Measurements from ENCODE around the gene HESX1.
A peak's percentile ranks its signal among the peaks of the same experiment; 100 is the strongest.

Gene HESX1

DNA sequence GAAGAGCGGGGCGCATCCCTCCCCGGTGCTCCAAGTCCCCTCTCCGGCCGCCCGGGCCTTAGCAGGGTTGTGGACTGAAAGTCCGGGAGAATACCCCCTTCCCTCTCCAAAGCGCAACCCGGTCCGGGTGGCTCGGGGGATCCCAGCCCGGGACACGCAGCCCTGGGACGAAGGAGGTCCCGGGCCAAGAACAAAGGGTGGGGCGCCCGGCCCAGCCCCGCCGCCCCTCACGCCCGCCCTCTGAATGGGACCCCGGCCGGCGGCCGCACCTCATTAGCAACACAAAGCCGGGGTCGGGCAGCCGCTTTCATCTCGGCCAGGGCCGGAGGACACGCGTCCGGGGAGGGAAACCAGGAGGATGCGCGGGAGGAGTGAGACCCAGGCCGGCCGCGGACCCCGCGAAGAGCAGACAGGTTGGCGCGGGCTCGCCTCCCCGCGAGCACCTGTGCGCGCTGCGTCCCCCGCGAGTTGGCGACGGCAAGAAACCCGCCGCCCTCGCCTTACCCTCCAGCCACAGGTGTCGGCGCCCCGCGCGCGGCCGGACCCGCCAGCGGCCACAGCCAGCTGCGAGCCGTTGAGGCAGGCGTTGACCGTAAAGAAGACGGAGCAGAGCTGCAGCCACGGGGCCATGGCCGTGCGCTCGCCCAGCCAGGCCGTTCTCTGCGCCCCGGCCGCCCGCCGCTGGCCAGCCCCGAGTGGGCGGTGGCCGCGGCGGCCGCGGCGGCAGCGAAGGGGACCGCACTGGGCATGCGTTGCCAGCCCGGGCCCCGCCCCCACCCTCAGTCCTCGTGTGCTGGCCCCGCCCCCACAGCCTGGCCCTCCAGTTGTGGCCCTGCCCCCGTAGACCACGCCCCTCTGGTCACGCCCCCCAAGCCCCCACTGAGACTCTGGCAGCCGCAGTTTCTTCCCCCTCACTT lies 34.9 kb downstream of the HESX1 start, which contains the start of gene IL17RD:
Gene IL17RD, minus strand, starts transcription at position 697 of the 917 bp plus-strand sequence. Its CDS starts 67 bp downstream, at position 630.
- TF ChIP-seq ZBTB7A (IDR thresholded peaks at IDR 0.05; ENCODE audit: low read depth) (peak; percentile 76; the same call in 1 of the 2 replicates), CREB1 (IDR thresholded peaks at IDR 0.05; ENCODE audit: low read depth) (no peak), TEAD4 (IDR thresholded peaks at IDR 0.05) (no peak), RAD21 (IDR thresholded peaks at IDR 0.05; ENCODE audit: low read depth) (no peak), CEBPB (IDR thresholded peaks at IDR 0.05) (no peak), EP300 (IDR thresholded peaks at IDR 0.05; ENCODE audit: borderline replicate concordance) (no peak), TAF1 (IDR thresholded peaks at IDR 0.05; ENCODE audit: low read depth) (peak; percentile 21; the same call in 1 of the 2 replicates), YY1 (IDR thresholded peaks at IDR 0.05; ENCODE audit: low read depth) (no peak), EGR1 (IDR thresholded peaks at IDR 0.05) (0 out of 2 replicates have a peak, but pooled peaks have one; percentile 19), NFIC (IDR thresholded peaks at IDR 0.05) (no peak), TCF12 (IDR thresholded peaks at IDR 0.05; ENCODE audit: low read depth) (peak; percentile 34; the same call in 1 of the 2 replicates), FOXM1 (IDR thresholded peaks at IDR 0.05; ENCODE audit: borderline replicate concordance, low read depth) (no peak)
- TF ChIP-seq, protein P1, sequence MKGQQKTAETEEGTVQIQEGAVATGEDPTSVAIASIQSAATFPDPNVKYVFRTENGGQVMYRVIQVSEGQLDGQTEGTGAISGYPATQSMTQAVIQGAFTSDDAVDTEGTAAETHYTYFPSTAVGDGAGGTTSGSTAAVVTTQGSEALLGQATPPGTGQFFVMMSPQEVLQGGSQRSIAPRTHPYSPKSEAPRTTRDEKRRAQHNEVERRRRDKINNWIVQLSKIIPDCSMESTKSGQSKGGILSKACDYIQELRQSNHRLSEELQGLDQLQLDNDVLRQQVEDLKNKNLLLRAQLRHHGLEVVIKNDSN (IDR thresholded peaks at IDR 0.05): no peak
- TF ChIP-seq, protein P2, sequence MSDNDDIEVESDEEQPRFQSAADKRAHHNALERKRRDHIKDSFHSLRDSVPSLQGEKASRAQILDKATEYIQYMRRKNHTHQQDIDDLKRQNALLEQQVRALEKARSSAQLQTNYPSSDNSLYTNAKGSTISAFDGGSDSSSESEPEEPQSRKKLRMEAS (IDR thresholded peaks at IDR 0.05): peak; percentile 53; the same call in 1 of the 2 replicates
- TF ChIP-seq, protein P3, sequence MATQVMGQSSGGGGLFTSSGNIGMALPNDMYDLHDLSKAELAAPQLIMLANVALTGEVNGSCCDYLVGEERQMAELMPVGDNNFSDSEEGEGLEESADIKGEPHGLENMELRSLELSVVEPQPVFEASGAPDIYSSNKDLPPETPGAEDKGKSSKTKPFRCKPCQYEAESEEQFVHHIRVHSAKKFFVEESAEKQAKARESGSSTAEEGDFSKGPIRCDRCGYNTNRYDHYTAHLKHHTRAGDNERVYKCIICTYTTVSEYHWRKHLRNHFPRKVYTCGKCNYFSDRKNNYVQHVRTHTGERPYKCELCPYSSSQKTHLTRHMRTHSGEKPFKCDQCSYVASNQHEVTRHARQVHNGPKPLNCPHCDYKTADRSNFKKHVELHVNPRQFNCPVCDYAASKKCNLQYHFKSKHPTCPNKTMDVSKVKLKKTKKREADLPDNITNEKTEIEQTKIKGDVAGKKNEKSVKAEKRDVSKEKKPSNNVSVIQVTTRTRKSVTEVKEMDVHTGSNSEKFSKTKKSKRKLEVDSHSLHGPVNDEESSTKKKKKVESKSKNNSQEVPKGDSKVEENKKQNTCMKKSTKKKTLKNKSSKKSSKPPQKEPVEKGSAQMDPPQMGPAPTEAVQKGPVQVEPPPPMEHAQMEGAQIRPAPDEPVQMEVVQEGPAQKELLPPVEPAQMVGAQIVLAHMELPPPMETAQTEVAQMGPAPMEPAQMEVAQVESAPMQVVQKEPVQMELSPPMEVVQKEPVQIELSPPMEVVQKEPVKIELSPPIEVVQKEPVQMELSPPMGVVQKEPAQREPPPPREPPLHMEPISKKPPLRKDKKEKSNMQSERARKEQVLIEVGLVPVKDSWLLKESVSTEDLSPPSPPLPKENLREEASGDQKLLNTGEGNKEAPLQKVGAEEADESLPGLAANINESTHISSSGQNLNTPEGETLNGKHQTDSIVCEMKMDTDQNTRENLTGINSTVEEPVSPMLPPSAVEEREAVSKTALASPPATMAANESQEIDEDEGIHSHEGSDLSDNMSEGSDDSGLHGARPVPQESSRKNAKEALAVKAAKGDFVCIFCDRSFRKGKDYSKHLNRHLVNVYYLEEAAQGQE (IDR thresholded peaks at IDR 0.05; ENCODE audit: low read depth): 0 out of 2 replicates have a peak, but pooled peaks have one; percentile 10

DNA sequence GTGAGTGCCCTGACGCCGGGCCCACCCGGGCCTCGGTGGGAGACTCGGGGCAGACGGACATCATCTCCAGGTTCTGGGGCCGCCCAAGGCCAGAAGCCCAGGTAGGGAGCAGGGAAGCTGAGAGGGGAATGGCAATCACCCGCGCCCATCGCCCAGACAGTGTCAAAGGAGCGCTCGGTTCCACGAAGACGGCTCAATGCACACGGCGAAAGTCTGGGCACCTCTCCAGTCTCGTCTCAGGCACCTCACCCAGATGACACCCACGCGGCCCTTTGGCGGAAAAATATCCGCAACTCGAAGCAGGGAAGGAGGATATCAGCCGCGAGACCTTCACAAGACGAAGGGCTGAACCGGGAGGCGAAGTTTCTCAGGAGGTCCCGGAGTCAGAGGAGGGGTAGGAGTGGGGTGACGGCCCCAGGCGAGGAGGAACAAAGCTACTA lies 35.5 kb downstream of the HESX1 start:
- TF ChIP-seq EGR1 (IDR thresholded peaks at IDR 0.05): 0 out of 2 replicates have a peak, but pooled peaks have one; percentile 19
- TF ChIP-seq, protein P2 (IDR thresholded peaks at IDR 0.05): 0 out of 2 replicates have a peak, but pooled peaks have one; percentile 29
- no peak for TF ChIP-seq YY1 (IDR thresholded peaks at IDR 0.05; ENCODE audit: low read depth)
- TF ChIP-seq RAD21 (IDR thresholded peaks at IDR 0.05; ENCODE audit: low read depth): no peak

DNA sequence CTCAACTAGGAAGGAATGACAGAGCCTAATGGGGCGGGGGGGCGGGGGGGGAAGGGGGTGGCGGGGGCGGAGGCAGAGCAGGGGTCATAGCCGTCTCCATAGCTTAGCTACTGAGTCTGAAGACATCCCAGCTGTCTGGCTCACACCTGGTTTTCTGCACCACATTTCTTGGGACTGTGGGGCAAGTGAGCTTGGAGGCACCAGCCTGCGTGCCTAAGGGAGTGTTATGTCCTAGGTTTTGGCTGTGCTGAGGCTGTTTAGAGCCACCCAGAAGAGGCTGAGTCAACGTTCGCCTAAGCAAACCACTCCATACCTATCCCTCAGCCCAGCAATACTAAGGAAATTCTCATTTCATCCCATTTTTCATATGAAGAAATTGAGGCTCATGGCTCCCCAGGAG lies 36.0 kb downstream of the HESX1 start:
- TF ChIP-seq TAF1 (IDR thresholded peaks at IDR 0.05; ENCODE audit: low read depth) (no peak), CEBPB (IDR thresholded peaks at IDR 0.05) (no peak), CREB1 (IDR thresholded peaks at IDR 0.05; ENCODE audit: low read depth) (no peak), EGR1 (IDR thresholded peaks at IDR 0.05) (no peak)

DNA sequence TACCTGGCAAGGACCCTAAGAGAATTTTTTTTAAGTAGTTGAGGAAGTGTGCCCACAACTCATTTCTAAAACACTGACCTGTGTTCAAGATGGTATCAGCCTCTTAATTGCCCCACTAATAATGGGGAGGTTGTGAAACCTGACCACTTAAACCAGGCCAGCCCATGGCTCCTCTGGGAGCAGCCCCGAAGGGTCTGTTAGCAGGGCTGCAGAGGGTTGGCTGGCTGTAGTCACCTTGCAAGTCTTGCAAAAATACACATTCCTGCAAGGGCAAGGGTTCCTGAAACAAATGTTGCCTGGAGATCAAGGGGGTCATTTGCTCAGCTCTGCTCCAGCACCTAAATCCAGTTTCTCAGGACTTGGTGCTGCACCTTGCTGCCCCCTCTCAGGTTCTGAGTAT lies 37.9 kb downstream of the HESX1 start:
- TF ChIP-seq TAF1 (IDR thresholded peaks at IDR 0.05; ENCODE audit: low read depth) (no peak), FOXM1 (IDR thresholded peaks at IDR 0.05; ENCODE audit: borderline replicate concordance, low read depth) (no peak), YY1 (IDR thresholded peaks at IDR 0.05; ENCODE audit: low read depth) (no peak), RAD21 (IDR thresholded peaks at IDR 0.05; ENCODE audit: low read depth) (no peak), NFIC (IDR thresholded peaks at IDR 0.05) (no peak), EP300 (IDR thresholded peaks at IDR 0.05; ENCODE audit: borderline replicate concordance) (no peak), CREB1 (IDR thresholded peaks at IDR 0.05; ENCODE audit: low read depth) (no peak), ZBTB7A (IDR thresholded peaks at IDR 0.05; ENCODE audit: low read depth) (no peak), TEAD4 (IDR thresholded peaks at IDR 0.05) (no peak), CEBPB (IDR thresholded peaks at IDR 0.05) (no peak), EGR1 (IDR thresholded peaks at IDR 0.05) (no peak), TCF12 (IDR thresholded peaks at IDR 0.05; ENCODE audit: low read depth) (no peak)
- TF ChIP-seq, protein P2 (IDR thresholded peaks at IDR 0.05): no peak
- TF ChIP-seq, protein P1 (IDR thresholded peaks at IDR 0.05): no peak
- TF ChIP-seq, protein P3 (IDR thresholded peaks at IDR 0.05; ENCODE audit: low read depth): no peak
